Measurements from ENCODE around the gene SLC28A3. TPM values are rescaled to one million over a fixed set of nuclear protein-coding genes. Genes with fewer than 3 reads are reported as not detected.

Gene SLC28A3
- polyA plus RNA-seq, 3 donors: 0.03 to 0.08 (median 0.05) TPM

- no peak for DNase-seq (ENCODE audit: extremely low read depth in 1 of 11, low read depth in 9 of 11, low spot score in 4 of 11)
Measured at GRCh38 chr9:84357275-84357674, 16.7 kb upstream of the SLC28A3 start.

GRCh38 chr9:84354035-84354434, 13.5 kb upstream of the SLC28A3 start:
- no peak for DNase-seq (ENCODE audit: extremely low read depth in 1 of 11, low read depth in 9 of 11, low spot score in 4 of 11)

GRCh38 chr9:84349671-84350070, 9.1 kb upstream of the SLC28A3 start:
- DNase-seq (ENCODE audit: extremely low read depth in 1 of 11, low read depth in 9 of 11, low spot score in 4 of 11): no peak

- no peak for DNase-seq (ENCODE audit: extremely low read depth in 1 of 11, low read depth in 9 of 11, low spot score in 4 of 11)
Measured at GRCh38 chr9:84343111-84343521, 2.6 kb upstream of the SLC28A3 start.

GRCh38 chr9:84339962-84340361, 596 bp downstream of the SLC28A3 start:
- DNase-seq (ENCODE audit: extremely low read depth in 1 of 11, low read depth in 9 of 11, low spot score in 4 of 11): no peak

- DNase-seq (ENCODE audit: extremely low read depth in 1 of 11, low read depth in 9 of 11, low spot score in 4 of 11): no peak
Measured at GRCh38 chr9:84339503-84339902, 1.1 kb downstream of the SLC28A3 start.

GRCh38 chr9:84338792-84339191, 1.8 kb downstream of the SLC28A3 start:
- no peak for DNase-seq (ENCODE audit: extremely low read depth in 1 of 11, low read depth in 9 of 11, low spot score in 4 of 11)

- DNase-seq (ENCODE audit: extremely low read depth in 1 of 11, low read depth in 9 of 11, low spot score in 4 of 11): no peak
Measured at GRCh38 chr9:84337252-84337651, 3.3 kb downstream of the SLC28A3 start.

- DNase-seq (ENCODE audit: extremely low read depth in 1 of 11, low read depth in 9 of 11, low spot score in 4 of 11): peak in 5 of 11 donors; percentile 20 to 51 (median 42)
Measured at GRCh38 chr9:84331119-84331809, 9.3 kb downstream of the SLC28A3 start.

- no peak for DNase-seq (ENCODE audit: extremely low read depth in 1 of 11, low read depth in 9 of 11, low spot score in 4 of 11)
Measured at GRCh38 chr9:84330246-84330645, 10.3 kb downstream of the SLC28A3 start.

GRCh38 chr9:84327184-84327583, 13.4 kb downstream of the SLC28A3 start:
- no peak for DNase-seq (ENCODE audit: extremely low read depth in 1 of 11, low read depth in 9 of 11, low spot score in 4 of 11)

- no peak for DNase-seq (ENCODE audit: extremely low read depth in 1 of 11, low read depth in 9 of 11, low spot score in 4 of 11)
Measured at GRCh38 chr9:84325347-84325973, 15.1 kb downstream of the SLC28A3 start.

- DNase-seq (ENCODE audit: extremely low read depth in 1 of 11, low read depth in 9 of 11, low spot score in 4 of 11): no peak
Measured at GRCh38 chr9:84324811-84325210, 15.7 kb downstream of the SLC28A3 start.

- DNase-seq (ENCODE audit: extremely low read depth in 1 of 11, low read depth in 9 of 11, low spot score in 4 of 11): no peak
Measured at GRCh38 chr9:84323858-84324257, 16.7 kb downstream of the SLC28A3 start.

GRCh38 chr9:84322828-84323227, 17.7 kb downstream of the SLC28A3 start:
- no peak for DNase-seq (ENCODE audit: extremely low read depth in 1 of 11, low read depth in 9 of 11, low spot score in 4 of 11)

- DNase-seq (ENCODE audit: extremely low read depth in 1 of 11, low read depth in 9 of 11, low spot score in 4 of 11): no peak
Measured at GRCh38 chr9:84320231-84320630, 20.3 kb downstream of the SLC28A3 start.

GRCh38 chr9:84319632-84320031, 20.9 kb downstream of the SLC28A3 start:
- no peak for DNase-seq (ENCODE audit: extremely low read depth in 1 of 11, low read depth in 9 of 11, low spot score in 4 of 11)

- no peak for DNase-seq (ENCODE audit: extremely low read depth in 1 of 11, low read depth in 9 of 11, low spot score in 4 of 11)
Measured at GRCh38 chr9:84318981-84319380, 21.6 kb downstream of the SLC28A3 start.

- no peak for DNase-seq (ENCODE audit: extremely low read depth in 1 of 11, low read depth in 9 of 11, low spot score in 4 of 11)
Measured at GRCh38 chr9:84317563-84317962, 23.0 kb downstream of the SLC28A3 start.

- DNase-seq (ENCODE audit: extremely low read depth in 1 of 11, low read depth in 9 of 11, low spot score in 4 of 11): peak in 9 of 11 donors; percentile 29 to 85 (median 55)
Measured at GRCh38 chr9:84315278-84315877, 25.2 kb downstream of the SLC28A3 start.

Measured in renal cortex interstitium (tissue), 11 donors.